Heart right ventricle (tissue), 16 donors: ENCODE results near the gene SESN1. TPM values are rescaled to one million over a fixed set of nuclear protein-coding genes. Genes with fewer than 3 reads are reported as not detected.

Source experiments
- ATAC-seq, 8 donors: fragments of 200-7000 bp; cut with Tn5 transposase; one replicate each; pipeline ENCODE4 v1.9.1; 2020; ENCODE audit warnings: mild to moderate bottlenecking in 8 of 8, moderate library complexity in 8 of 8, moderate number of reproducible peaks in 1 of 8
- DNase-seq, 2 donors: peaks; one replicate each; pipeline ENCODE4 v3.0.0-alpha.2; 2020
- H3K27ac ChIP-seq, 10 donors: fragments of 200-600 bp; sonication (generic) in 2 of 10; one replicate each; pipeline versions ENCODE4 v1.5.0 to v1.8.0; 2020 to 2022; ENCODE audit warnings: mild to moderate bottlenecking in 3 of 10
- H3K27me3 ChIP-seq, 7 donors: fragments of 200-600 bp; one replicate each; pipeline ENCODE4 v1.8.0; 2021 to 2022; ENCODE audit warnings: mild to moderate bottlenecking in 2 of 7
- H3K36me3 ChIP-seq, 9 donors: fragments of 200-600 bp; sonication (generic) in 1 of 9; one replicate each; pipeline versions ENCODE4 v1.5.0 to v1.8.0; 2020 to 2022; ENCODE audit warnings: mild to moderate bottlenecking in 2 of 9
- H3K4me1 ChIP-seq, 9 donors: fragments of 200-600 bp; sonication (generic) in 1 of 9; one replicate each; pipeline versions ENCODE4 v1.5.0 to v1.8.0; 2020 to 2022; ENCODE audit warnings: mild to moderate bottlenecking in 4 of 9
- H3K4me3 ChIP-seq, 10 donors: fragments of 200-600 bp; sonication (generic) in 2 of 10; one replicate each; pipeline versions ENCODE4 v1.5.0 to v1.8.0; 2020 to 2022; ENCODE audit warnings: mild to moderate bottlenecking in 7 of 10, moderate library complexity in 2 of 10
- H3K9me3 ChIP-seq, 11 donors: fragments of 200-600 bp in 10 of 11; sonication (generic) in 2 of 11; one replicate each; pipeline versions ENCODE4 v1.5.0 to v1.8.0; 2013 to 2022; ENCODE audit warnings: mild to moderate bottlenecking in 2 of 11, control low read depth in 1 of 11, moderate library complexity in 1 of 11
- CTCF ChIP-seq, 9 donors: fragments of 200-600 bp; sonication (generic) in 2 of 9; IDR thresholded peaks; one replicate each; pipeline versions ENCODE4 v1.5.0 to v1.8.0; 2021 to 2022; ENCODE audit warnings: antibody characterized with exemption in 9 of 9, mild to moderate bottlenecking in 5 of 9, moderate library complexity in 1 of 9
- WGBS, 2 donors: extraction: QIAGEN DNeasy Blood & Tissue Kit; methylation state at CpG; one replicate each; pipeline ENCODE4 v1.1.7; 2013; ENCODE audit warnings: inconsistent platforms in 1 of 2; 5-methylcytosine and 5-hydroxymethylcytosine counted together
- intact Hi-C, 10 donors: fragments of 100-400 bp; cut with DNase I; formaldehyde crosslinking; loops; one replicate each; pipeline versions ENCODE4 v1.11.1 to v1.14.2; 2022
- polyA plus RNA-seq, 2 donors: library from polyadenylated mRNA; stranded (reverse); fragments of 200-250 nt; gene quantifications; one replicate each; pipeline ENCODE4 v1.2.3, GENCODE V29; 2013
- total RNA-seq, 10 donors: library from RNA; stranded (reverse); fragmentation: NEBNext Ultra II Directional in 3 of 10; extraction: Animal tissue kit (Norgen Biotek cat#: 25700) in 3 of 10; gene quantifications; one replicate each; pipeline versions ENCODE4 v1.2.1 to v1.2.4, GENCODE V29; 2021 to 2023
- donor health status: Arrhythmogenic right ventricular cardiomyopathy.
- donor health status: ischemic (EF 13 %, LVEDD 7.1; RV severe dilation, severe dysfunction).
- donor health status: healthy with polysubstance abuse.
- donor health status: DM: no; HTN: yes; CAD: no.
- donor health status: DM: no; HTN: no; CAD: no.
- donor health status: ischemic (EF 25% LVEDD 6.9; RV normal size, moderate dysfunction).
- donor health status: ischemic (EF 25% LVEDD 5.7; RV mildly dilated, moderate dysfunction).
- donor health status: healthy.
- donor health status: DM: yes; HTN: yes; CAD: no.
- donor health status: Ischemic cardiomyopathy.
- donor health status: ischemic (EF 35%, LVEDD 5.7; RV mildly dilated, moderate dysfunction).
- donor health status: nonischemic (EF 11% LVEDD 7.7; RV severe dilation, severe dysfunction).
- donor health status: DM: yes; HTN: yes; CAD: no.
- donor health status: PGD.
- donor health status: ischemic (EF 29% LVEDD 5.4; RV normal size, mild dysfunction).
- donor health status: nonischemic (EF 23%, LVEDD 6.1; RV moderate dilation, normal function).

SESN1 gene
- total and polyA plus RNA-seq, 12 donors: 16.2 to 62.8 (median 37.7) TPM

- Histone ChIP-seq H3K27me3 (no peaks in the 10 kb centered on the region), H3K9me3 (no peaks in the 10 kb centered on the region), H3K27ac (no peak overlapping the region), H3K4me1 (peaks cover 2 to 47% (median 27%) of the 10 kb centered on the region in 9 donors), H3K36me3 (no peaks in the 10 kb centered on the region), H3K4me3 (no peak overlapping the region)
- no peak for ATAC-seq
- intact Hi-C loops: loop anchor here in 1 of 10 donors (10.0 kb wide), 1 partner anchor 45 kb away; no protein-coding TSS in a partner anchor
- TF ChIP-seq CTCF (IDR thresholded peaks at IDR 0.05): no peak
- DNase-seq: no peak
- 37 to 41% methylated on average over 1 of the region's 1 CpG for WGBS, 2 donors
Observed at GRCh38 chr6:109019911-109020310, 74.7 kb downstream of the SESN1 start.

GRCh38 chr6:109015176-109015575 is 79.5 kb downstream of the SESN1 start:
- no peak for TF ChIP-seq CTCF (IDR thresholded peaks at IDR 0.05)
- intact Hi-C loops: loop anchor here in 1 of 10 donors (10.0 kb wide), 1 partner anchor 50 kb away; no protein-coding TSS in a partner anchor

GRCh38 chr6:109014606-109015005 is 80.0 kb downstream of the SESN1 start:
- intact Hi-C loops: loop anchor here in 2 of 10 donors (5.0 to 10.0 kb wide), 2 partner anchors 43 to 50 kb away; no protein-coding TSS in a partner anchor
- TF ChIP-seq CTCF (IDR thresholded peaks at IDR 0.05): no peak
- Histone ChIP-seq H3K4me3 (no peak overlapping the region), H3K27ac (peak overlapping the region in 7 of 10 donors; percentile 7 to 69 (median 22)), H3K9me3 (no peaks in the 10 kb centered on the region), H3K27me3 (no peaks in the 10 kb centered on the region), H3K4me1 (peaks cover 2 to 56% (median 33%) of the 10 kb centered on the region in 9 donors), H3K36me3 (no peaks in the 10 kb centered on the region)
- WGBS, 2 donors: 79 to 87% methylated on average over 2 of the region's 2 CpGs
- no peak for ATAC-seq
- no peak for DNase-seq

More at GRCh38 chr6:109015176-109015575, 79.5 kb downstream of the SESN1 start:
- no peaks in the 10 kb centered on the region for H3K27me3 ChIP-seq
- peak in 1 of 8 donors; percentile 22 for ATAC-seq
- no peaks in the 10 kb centered on the region for H3K36me3 ChIP-seq
- H3K4me1 ChIP-seq: peaks cover 2 to 59% (median 35%) of the 10 kb centered on the region in 9 donors
- no peak overlapping the region for H3K4me3 ChIP-seq
- DNase-seq: no peak
- H3K27ac ChIP-seq: peak overlapping the region in 5 of 10 donors; percentile 7 to 69 (median 22)
- no peaks in the 10 kb centered on the region for H3K9me3 ChIP-seq

GRCh38 chr6:109013656-109014305 is 80.9 kb downstream of the SESN1 start:
- H3K36me3 ChIP-seq: no peaks in the 10 kb centered on the region
- intact Hi-C loops: loop anchor here in 2 of 10 donors (5.0 to 10.0 kb wide), 2 partner anchors 44 to 51 kb away; no protein-coding TSS in a partner anchor
- 41 to 44% methylated on average over 2 of the region's 2 CpGs for WGBS, 2 donors
- DNase-seq (no peak), ATAC-seq (no peak)
- no peaks in the 10 kb centered on the region for H3K9me3 ChIP-seq
- H3K4me3 ChIP-seq: no peak overlapping the region
- peak overlapping the region in 8 of 10 donors; percentile 8 to 69 (median 23) for H3K27ac ChIP-seq
- no peaks in the 10 kb centered on the region for H3K27me3 ChIP-seq
- H3K4me1 ChIP-seq: peaks cover 0 to 56% (median 32%) of the 10 kb centered on the region in 9 donors
- no peak for TF ChIP-seq CTCF (IDR thresholded peaks at IDR 0.05)
